ENCODE measurements around the gene CIDEC. TPM values are rescaled to one million over a fixed set of nuclear protein-coding genes. Genes with fewer than 3 reads are reported as not detected.
"Not testable (repeated sequence)": the region's sequence is repeated elsewhere in the genome, so short reads cannot be mapped to it uniquely, and the experiment has no call there.

Gene CIDEC
- total RNA-seq, 1 experiment from 2014 or later: not detected

DNA sequence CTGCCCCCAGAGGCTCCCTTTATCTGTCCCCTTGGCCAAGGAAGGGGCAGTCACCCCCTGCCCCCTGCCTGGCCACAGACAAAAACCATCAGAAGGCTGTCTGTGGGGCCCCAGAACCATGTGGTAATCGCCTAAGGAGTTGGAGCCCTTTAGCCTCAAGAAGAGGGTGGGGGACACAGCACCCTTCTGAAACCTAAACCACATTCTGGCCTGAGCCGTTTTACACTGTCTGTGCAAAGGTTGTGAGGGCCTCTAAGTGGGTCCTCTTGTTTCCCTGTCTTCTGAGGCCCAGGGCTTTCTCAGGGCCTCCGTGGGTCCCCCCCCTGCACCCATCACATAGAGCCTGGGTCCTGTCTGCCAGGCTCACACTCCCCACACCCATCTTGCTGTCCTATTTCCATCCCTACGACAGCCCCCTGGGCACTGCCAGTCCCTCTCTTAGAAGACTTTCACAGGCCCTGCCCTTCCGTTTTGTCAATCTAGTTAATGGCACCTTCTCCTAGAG, 18.4 kb downstream of the CIDEC start:
- no peaks in the 10 kb centered on the region for H3K9me3 Mint-ChIP-seq (ENCODE audit: unreplicated experiment)
- peaks cover 10% of the 10 kb centered on the region for H3K4me1 Mint-ChIP-seq (ENCODE audit: insufficient read depth, unreplicated experiment)
- H3K27ac Mint-ChIP-seq (ENCODE audit: low read depth, unreplicated experiment): peak overlapping the region; percentile 59
- no peak overlapping the region for H3K4me3 Mint-ChIP-seq (ENCODE audit: unreplicated experiment)
- POLR2A ChIA-PET: interaction anchor here (0.7 kb wide), 1 partner anchor 108 kb away, joined by 4 read pairs; no protein-coding TSS in a partner anchor
- no peak for DNase-seq (ENCODE audit: unreplicated experiment)
- intact Hi-C loops (cut with micrococcal nuclease): no loop called here
- no peaks in the 10 kb centered on the region for H3K27me3 Mint-ChIP-seq (ENCODE audit: insufficient read depth, unreplicated experiment)
- BruUV-seq (replicated peaks): no TSS peak
- no peaks in the 10 kb centered on the region for H3K36me3 Mint-ChIP-seq (ENCODE audit: insufficient read depth, unreplicated experiment)
- CTCF ChIA-PET: no interaction called here
- TF ChIP-seq, protein P1, sequence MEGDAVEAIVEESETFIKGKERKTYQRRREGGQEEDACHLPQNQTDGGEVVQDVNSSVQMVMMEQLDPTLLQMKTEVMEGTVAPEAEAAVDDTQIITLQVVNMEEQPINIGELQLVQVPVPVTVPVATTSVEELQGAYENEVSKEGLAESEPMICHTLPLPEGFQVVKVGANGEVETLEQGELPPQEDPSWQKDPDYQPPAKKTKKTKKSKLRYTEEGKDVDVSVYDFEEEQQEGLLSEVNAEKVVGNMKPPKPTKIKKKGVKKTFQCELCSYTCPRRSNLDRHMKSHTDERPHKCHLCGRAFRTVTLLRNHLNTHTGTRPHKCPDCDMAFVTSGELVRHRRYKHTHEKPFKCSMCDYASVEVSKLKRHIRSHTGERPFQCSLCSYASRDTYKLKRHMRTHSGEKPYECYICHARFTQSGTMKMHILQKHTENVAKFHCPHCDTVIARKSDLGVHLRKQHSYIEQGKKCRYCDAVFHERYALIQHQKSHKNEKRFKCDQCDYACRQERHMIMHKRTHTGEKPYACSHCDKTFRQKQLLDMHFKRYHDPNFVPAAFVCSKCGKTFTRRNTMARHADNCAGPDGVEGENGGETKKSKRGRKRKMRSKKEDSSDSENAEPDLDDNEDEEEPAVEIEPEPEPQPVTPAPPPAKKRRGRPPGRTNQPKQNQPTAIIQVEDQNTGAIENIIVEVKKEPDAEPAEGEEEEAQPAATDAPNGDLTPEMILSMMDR (IDR thresholded peaks at IDR 0.05; ENCODE audit: unreplicated experiment): no peak

DNA sequence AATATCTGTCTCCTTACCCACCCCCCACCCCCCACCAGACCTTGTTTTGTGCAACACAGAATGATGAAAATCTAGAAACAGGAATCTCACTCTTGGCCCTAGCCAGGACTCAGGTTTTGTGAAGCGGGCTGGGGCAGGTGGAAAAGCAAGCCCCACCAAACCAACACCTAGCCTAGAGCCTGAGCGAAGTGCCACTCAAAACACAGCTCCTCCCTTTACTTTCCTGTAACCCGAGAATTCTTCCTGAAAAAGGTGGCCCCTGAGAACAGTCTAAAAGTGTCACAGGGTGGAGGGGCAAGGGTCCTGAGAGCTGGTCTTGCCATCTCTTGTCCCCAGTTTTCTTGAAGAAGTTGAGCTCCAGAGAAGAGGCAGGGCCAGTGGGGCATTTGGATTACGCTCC, 18.9 kb downstream of the CIDEC start:
- Mint-ChIP-seq H3K4me3 (ENCODE audit: unreplicated experiment) (no peak overlapping the region), H3K27ac (ENCODE audit: low read depth, unreplicated experiment) (no peak overlapping the region), H3K27me3 (ENCODE audit: insufficient read depth, unreplicated experiment) (no peaks in the 10 kb centered on the region), H3K4me1 (ENCODE audit: insufficient read depth, unreplicated experiment) (peaks cover 5% of the 10 kb centered on the region), H3K9me3 (ENCODE audit: unreplicated experiment) (no peaks in the 10 kb centered on the region), H3K36me3 (ENCODE audit: insufficient read depth, unreplicated experiment) (no peaks in the 10 kb centered on the region)
- no peak for DNase-seq (ENCODE audit: unreplicated experiment)
- POLR2A ChIA-PET: interaction anchor here (0.7 kb wide), 1 partner anchor 109 kb away, joined by 4 read pairs; no protein-coding TSS in a partner anchor
- intact Hi-C loops (cut with micrococcal nuclease): no loop called here
- BruUV-seq (replicated peaks): no TSS peak
- CTCF ChIA-PET: no interaction called here
- TF ChIP-seq, protein P1 (IDR thresholded peaks at IDR 0.05; ENCODE audit: unreplicated experiment): no peak

DNA sequence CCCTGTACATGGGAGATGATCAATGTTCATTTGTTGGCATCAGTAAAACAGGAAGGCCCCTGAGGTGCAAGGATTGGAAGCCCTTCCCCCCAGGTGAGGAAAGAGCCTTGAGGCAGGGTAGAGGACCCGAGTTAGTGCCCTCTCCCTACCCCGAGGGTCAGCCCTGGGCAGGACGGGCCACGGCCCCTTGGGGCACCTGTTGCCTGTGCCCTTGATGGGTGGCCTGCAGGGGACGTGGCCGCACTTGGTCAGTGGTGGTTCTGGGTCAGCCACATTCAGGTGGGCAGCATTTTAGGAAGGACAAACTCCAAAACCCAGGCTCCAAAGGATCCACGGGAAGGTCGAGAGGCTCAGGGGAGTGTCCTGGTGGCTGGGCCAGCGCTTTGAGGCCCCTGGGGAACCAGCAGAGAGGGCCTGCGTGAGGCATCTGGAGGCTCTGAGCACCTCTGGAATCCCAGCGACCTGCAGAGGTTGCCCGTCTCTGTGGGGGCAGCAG, 20.5 kb downstream of the CIDEC start:
- no peak overlapping the region for H3K4me3 Mint-ChIP-seq (ENCODE audit: unreplicated experiment)
- intact Hi-C loops (cut with micrococcal nuclease): no loop called here
- no peaks in the 10 kb centered on the region for H3K36me3 Mint-ChIP-seq (ENCODE audit: insufficient read depth, unreplicated experiment)
- ChIA-PET CTCF (no interaction called here), POLR2A (interaction anchor here (0.9 kb wide), 1 partner anchor 31 kb away, joined by 3 read pairs; the partner anchor contains the start of gene JAGN1)
- no TSS peak for BruUV-seq (replicated peaks)
- no peak overlapping the region for H3K27ac Mint-ChIP-seq (ENCODE audit: low read depth, unreplicated experiment)
- TF ChIP-seq, protein P1 (IDR thresholded peaks at IDR 0.05; ENCODE audit: unreplicated experiment): no peak
- DNase-seq (ENCODE audit: unreplicated experiment): no peak
- H3K27me3 Mint-ChIP-seq (ENCODE audit: insufficient read depth, unreplicated experiment): no peaks in the 10 kb centered on the region
- peaks cover 5% of the 10 kb centered on the region for H3K4me1 Mint-ChIP-seq (ENCODE audit: insufficient read depth, unreplicated experiment)
- no peaks in the 10 kb centered on the region for H3K9me3 Mint-ChIP-seq (ENCODE audit: unreplicated experiment)

DNA sequence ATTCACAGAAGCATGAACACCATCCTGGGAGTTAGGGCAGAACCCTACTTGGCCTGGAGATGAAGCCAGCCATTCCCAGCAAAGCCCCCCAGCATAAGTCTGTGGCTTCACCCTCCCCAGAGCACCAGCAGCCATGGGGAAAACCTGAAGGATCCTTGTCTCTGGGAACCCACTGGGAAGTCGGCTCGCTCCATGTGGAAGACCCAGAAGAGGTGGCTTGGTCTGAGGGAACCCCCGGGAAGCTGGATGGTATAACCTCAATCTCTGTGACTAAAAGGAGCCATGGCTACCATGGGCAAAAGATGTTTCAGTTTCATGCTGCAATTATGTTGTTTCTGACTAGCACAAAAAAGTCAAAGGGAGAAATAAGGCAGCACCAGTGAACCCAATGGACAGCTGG, 24.5 kb downstream of the CIDEC start:
- Mint-ChIP-seq H3K27me3 (ENCODE audit: insufficient read depth, unreplicated experiment) (no peaks in the 10 kb centered on the region), H3K4me3 (ENCODE audit: unreplicated experiment) (no peak overlapping the region), H3K9me3 (ENCODE audit: unreplicated experiment) (no peaks in the 10 kb centered on the region), H3K27ac (ENCODE audit: low read depth, unreplicated experiment) (no peak overlapping the region), H3K4me1 (ENCODE audit: insufficient read depth, unreplicated experiment) (peaks cover 27% of the 10 kb centered on the region), H3K36me3 (ENCODE audit: insufficient read depth, unreplicated experiment) (no peaks in the 10 kb centered on the region)
- ChIA-PET POLR2A (no interaction called here), CTCF (interaction anchor here (0.6 to 0.7 kb wide), 2 partner anchors 77 to 329 kb away, joined by 6 read pairs; no protein-coding TSS in a partner anchor)
- no peak for DNase-seq (ENCODE audit: unreplicated experiment)
- no TSS peak for BruUV-seq (replicated peaks)
- intact Hi-C loops (cut with micrococcal nuclease): no loop called here
- TF ChIP-seq, protein P1 (IDR thresholded peaks at IDR 0.05; ENCODE audit: unreplicated experiment): no peak

DNA sequence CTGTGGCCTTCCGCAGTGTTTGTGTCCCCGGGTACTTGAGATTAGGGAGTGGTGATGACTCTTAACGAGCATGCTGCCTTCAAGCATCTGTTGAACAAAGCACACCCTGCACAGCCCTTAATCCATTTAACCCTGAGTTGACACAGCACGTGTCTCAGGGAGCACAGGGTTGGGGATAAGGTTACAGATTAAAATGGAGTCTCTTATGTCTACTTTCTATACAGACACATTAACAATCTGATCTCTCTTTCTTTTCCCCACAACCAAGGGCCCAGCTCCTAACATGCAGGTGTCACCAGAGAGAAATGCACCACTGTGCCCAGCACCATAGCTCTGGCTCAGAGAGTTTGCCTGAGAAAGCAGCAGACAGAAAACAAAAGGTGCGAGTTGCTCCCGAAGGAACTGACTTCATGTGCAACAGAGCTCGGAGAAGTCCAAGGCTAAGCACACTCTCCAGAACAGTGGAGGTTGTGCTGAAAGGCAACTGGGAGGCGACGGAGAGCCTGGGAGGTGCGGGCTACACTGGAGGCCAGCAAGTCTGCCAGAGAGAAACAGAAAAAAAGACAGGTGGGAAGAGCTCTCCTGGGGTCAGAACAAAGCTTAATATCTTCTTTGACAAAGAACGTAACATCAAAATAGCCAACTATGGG, 25.6 kb downstream of the CIDEC start:
- H3K9me3 Mint-ChIP-seq (ENCODE audit: unreplicated experiment); H3K36me3 Mint-ChIP-seq (ENCODE audit: insufficient read depth, unreplicated experiment); H3K4me3 Mint-ChIP-seq (ENCODE audit: unreplicated experiment); H3K27ac Mint-ChIP-seq (ENCODE audit: low read depth, unreplicated experiment); DNase-seq (ENCODE audit: unreplicated experiment); intact Hi-C loops (cut with micrococcal nuclease); H3K27me3 Mint-ChIP-seq (ENCODE audit: insufficient read depth, unreplicated experiment); BruUV-seq (replicated peaks): not testable (repeated sequence)
- CTCF ChIA-PET: interaction anchor here (0.8 kb wide), 1 partner anchor 15 kb away, joined by 3 read pairs; no protein-coding TSS in a partner anchor
- peaks cover 28% of the 10 kb centered on the region for H3K4me1 Mint-ChIP-seq (ENCODE audit: insufficient read depth, unreplicated experiment)
- POLR2A ChIA-PET: interaction anchor here (0.8 to 1.2 kb wide), 2 partner anchors 37 to 88 kb away, joined by 3 to 4 read pairs; partner anchors contain the start of gene JAGN1
